AG09319 (cell line): ENCODE data around the gene GCK.

ENCODE experiments used
- DNase-seq: peaks from one replicate; pipeline ENCODE4 v3.0.0-alpha.2; 2010; ENCODE audit warnings: low read depth; ENCODE audit errors: extremely low read depth
- CTCF ChIP-seq: IDR thresholded peaks from 2 replicates; pipeline ENCODE4 v1.5.1; 2011; ENCODE audit warnings: low read depth, mild to moderate bottlenecking, inconsistent platforms, low read length, moderate library complexity

The GCK gene

GRCh38 chr7:44107116-44107960 is 81.9 kb downstream of the GCK start:
- TF ChIP-seq CTCF, result no peak
- no peak for DNase-seq

- no peak for TF ChIP-seq CTCF
- DNase-seq, result no peak
Measured at GRCh38 chr7:44106311-44107065, 82.8 kb downstream of the GCK start.

- TF ChIP-seq CTCF, result no peak
- DNase-seq, result no peak
Measured at GRCh38 chr7:44105832-44106231, 83.4 kb downstream of the GCK start.

- no peak for DNase-seq
- peak; percentile 14 for TF ChIP-seq CTCF
Measured at GRCh38 chr7:44104860-44105771, 84.1 kb downstream of the GCK start.

- DNase-seq, result no peak
- TF ChIP-seq CTCF, result no peak
Measured at GRCh38 chr7:44103923-44104859, 85.0 kb downstream of the GCK start, which contains the start of gene AEBP1. Gene AEBP1, plus strand, starts transcription at chr7:44104345. Its CDS starts 321 bp downstream, at chr7:44104666.

- TF ChIP-seq CTCF, result no peak
- no peak for DNase-seq
Measured at GRCh38 chr7:44103566-44103922, 85.7 kb downstream of the GCK start.
